Activated naive CD8-positive, alpha-beta T cell treated with anti-CD3 and anti-CD28 coated beads for 36 hours (primary cell): ENCODE results near the gene PLA2G2D. TPM values are rescaled to one million over a fixed set of nuclear protein-coding genes. Genes with fewer than 3 reads are reported as not detected.
"Not testable (repeated sequence)": the region's sequence is repeated elsewhere in the genome, so short reads cannot be mapped to it uniquely, and the experiment has no call there.

Source experiments
- DNase-seq: peaks from one replicate; pipeline ENCODE4 v3.0.0; 2021
- H3K27ac Mint-ChIP-seq: one replicate; pipeline ENCODE4 v1.8.0; 2022; ENCODE audit warnings: mild to moderate bottlenecking, moderate library complexity, mixed read lengths
- H3K27me3 Mint-ChIP-seq: one replicate; pipeline ENCODE4 v1.8.0; 2022; ENCODE audit warnings: mild to moderate bottlenecking, mixed read lengths
- H3K36me3 Mint-ChIP-seq: one replicate; pipeline ENCODE4 v1.8.0; 2021; ENCODE audit warnings: mild to moderate bottlenecking, mixed read lengths
- H3K4me1 Mint-ChIP-seq: one replicate; pipeline ENCODE4 v1.8.0; 2021; ENCODE audit warnings: mixed read lengths
- H3K4me3 Mint-ChIP-seq: one replicate; pipeline ENCODE4 v1.8.0; 2022; ENCODE audit warnings: mild to moderate bottlenecking, moderate library complexity, mixed read lengths
- H3K9me3 Mint-ChIP-seq: one replicate; pipeline ENCODE4 v1.8.0; 2022; ENCODE audit warnings: mixed read lengths
- total RNA-seq, 2 experiments: library from RNA; stranded (reverse); gene quantifications; one replicate each; pipeline ENCODE4 v1.2.3, GENCODE V29; 2021

Gene PLA2G2D
- total RNA-seq, 2 experiments from 2014 or later: not detected

DNA sequence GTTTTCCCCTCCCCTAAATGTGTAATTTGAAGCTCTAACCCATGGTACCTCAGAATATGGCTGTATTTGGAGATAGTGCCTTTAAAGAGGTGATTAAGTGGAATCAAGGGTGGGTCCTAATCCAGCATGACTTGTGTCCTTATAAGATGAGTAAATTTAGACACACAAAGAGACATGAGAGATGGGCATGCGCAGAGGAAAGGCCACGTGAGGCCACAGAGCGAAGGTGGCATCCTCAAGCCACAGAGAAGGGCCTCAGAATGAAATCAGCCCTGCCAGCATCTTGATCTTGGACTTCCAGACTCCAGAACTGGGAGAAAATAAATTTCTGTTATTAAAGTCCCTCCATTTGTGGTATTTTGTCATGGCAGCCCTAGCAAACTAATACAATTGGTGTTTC, 16.9 kb upstream of the PLA2G2D start:
- DNase-seq: no peak
- Mint-ChIP-seq H3K9me3 (no peaks in the 10 kb centered on the region), H3K27ac (no peak overlapping the region), H3K4me1 (no peaks in the 10 kb centered on the region), H3K36me3 (no peaks in the 10 kb centered on the region), H3K27me3 (peaks cover 22% of the 10 kb centered on the region), H3K4me3 (no peak overlapping the region)

DNA sequence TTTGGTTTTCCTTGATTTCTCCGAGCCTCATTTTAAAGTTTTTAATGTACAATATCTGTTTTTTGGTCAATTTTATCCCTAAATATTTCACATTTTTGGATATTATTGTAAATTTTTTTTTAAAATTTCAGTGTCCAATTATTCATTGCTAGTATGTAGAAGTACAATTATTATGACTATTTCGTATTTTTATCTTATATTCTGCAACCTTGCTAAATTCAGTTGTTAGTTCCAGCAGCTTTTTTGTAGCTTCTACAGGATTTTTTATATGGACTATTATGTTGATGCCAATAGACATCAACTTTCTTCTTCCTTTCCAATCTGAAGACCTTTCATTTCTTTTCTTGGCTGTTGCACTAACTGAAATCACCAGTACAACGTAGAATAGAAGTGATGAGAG, 15.7 kb upstream of the PLA2G2D start:
- no peaks in the 10 kb centered on the region for H3K36me3 Mint-ChIP-seq
- peaks cover 22% of the 10 kb centered on the region for H3K27me3 Mint-ChIP-seq
- H3K4me1 Mint-ChIP-seq: no peaks in the 10 kb centered on the region
- no peak for DNase-seq
- H3K9me3 Mint-ChIP-seq: peaks cover 1% of the 10 kb centered on the region
- H3K27ac Mint-ChIP-seq: no peak overlapping the region
- H3K4me3 Mint-ChIP-seq: no peak overlapping the region

DNA sequence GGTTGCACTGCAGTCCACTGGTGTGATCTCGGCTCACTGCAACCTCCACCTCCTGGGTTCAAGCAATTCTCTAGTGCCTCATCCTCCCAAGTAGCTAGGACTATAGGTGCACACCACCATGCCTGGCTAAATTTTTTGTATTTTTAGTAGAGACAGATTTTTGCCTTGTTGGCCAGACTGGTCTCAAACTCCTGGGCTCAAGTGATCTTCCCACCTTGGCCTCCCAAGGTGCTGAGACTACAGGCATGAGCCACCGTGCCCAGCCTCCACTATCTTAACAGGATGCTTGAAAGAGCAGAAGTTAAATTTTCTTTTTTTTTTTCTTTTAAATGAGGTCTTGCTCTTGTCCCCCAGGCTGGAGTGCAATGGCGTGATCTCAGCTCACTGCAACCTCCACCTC, 11.2 kb upstream of the PLA2G2D start:
- H3K36me3 Mint-ChIP-seq, DNase-seq, H3K4me1 Mint-ChIP-seq, H3K9me3 Mint-ChIP-seq, H3K27ac Mint-ChIP-seq, H3K4me3 Mint-ChIP-seq: not testable (repeated sequence)
- H3K27me3 Mint-ChIP-seq: peaks cover 14% of the 10 kb centered on the region

DNA sequence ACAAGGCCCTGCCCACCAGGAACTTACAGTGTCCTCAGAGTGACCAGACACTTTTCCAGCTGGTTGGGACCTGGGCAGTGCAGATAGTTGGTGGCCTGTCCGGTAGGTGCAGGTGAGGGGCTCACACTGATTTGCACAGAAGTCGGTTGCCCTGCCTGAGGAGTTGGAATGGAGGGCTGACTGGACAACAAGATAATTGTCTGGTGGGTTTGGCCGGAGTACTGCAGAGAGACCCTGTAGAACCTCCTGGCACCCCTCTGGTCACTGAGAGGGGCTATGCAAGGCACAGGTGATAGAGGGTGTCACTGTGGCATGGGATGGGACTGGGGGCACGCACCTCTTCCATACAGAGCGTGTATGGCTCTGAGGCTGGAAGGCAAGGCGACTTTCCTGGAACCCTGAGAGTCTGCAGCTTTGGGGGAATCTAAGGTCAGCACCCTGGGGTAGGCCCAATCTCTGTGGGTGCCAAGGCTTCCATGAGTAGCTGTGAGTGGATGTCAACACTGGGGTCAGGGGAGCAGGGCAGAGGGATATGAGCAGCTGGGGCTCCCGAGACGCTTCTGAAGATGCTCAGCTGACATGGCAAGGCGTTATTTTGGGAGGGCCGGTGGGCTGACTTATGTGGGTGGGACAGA, 7.6 kb upstream of the PLA2G2D start:
- Mint-ChIP-seq H3K4me1 (no peaks in the 10 kb centered on the region), H3K27ac (no peak overlapping the region), H3K4me3 (no peak overlapping the region), H3K9me3 (peaks cover 3% of the 10 kb centered on the region), H3K27me3 (peaks cover 21% of the 10 kb centered on the region), H3K36me3 (no peaks in the 10 kb centered on the region)
- DNase-seq: no peak

DNA sequence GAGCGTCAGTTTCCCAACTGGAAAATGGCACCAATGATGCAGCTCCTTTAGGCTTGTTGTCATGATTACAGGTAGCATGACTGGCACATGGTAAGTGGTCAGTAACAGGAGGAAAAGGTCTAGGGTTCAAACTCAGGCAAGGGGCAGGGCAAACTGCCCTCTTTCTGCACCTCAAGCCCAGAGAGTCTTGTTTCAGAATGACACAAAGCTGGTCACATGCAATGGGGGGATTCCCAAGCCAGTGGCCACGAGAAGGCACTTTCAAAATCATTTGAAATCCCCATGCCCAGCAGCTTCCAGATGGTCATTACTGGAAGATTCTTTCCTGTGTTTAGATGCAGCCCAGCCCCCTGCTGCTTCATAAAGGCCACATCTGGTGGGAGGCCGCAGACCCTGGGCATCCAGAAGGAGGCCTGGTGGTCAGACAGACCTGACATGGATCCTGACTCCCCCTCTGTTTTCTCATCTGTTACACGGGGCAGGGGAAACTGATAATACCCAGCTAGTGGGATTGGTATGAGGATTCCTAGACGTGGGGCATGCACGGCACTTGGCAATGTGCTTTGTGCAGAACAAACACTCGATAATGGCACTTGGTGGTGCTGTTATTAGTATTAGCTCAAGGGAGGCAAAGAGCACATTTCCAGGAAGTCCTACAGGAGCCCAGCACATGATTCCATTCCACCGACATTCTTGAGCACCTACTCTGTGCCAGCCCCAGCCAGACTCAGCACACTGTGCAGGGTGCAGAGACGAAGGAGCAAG, 6.9 kb upstream of the PLA2G2D start:
- Mint-ChIP-seq H3K27me3 (peaks cover 19% of the 10 kb centered on the region), H3K4me1 (no peaks in the 10 kb centered on the region), H3K36me3 (no peaks in the 10 kb centered on the region), H3K9me3 (peaks cover 3% of the 10 kb centered on the region), H3K27ac (no peak overlapping the region), H3K4me3 (no peak overlapping the region)
- DNase-seq: no peak

DNA sequence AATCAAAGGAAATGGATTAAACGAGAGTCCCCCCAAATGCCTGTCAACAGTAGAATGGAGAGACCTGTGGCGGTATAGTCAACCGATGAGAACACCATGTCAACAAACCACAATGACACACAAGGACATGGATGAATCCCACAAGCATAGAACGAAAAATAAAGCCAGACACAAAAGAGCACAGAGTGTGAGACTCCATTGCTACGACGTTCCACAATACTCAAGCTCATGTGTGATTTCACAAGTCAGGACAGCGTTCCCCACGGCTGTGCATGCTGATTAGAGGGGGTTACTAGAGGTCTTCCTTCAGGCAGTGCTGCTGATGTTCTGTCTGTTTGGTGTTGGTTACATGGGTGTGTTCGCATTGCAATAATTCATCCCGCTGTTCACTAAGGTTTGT, 5.8 kb upstream of the PLA2G2D start:
- Mint-ChIP-seq H3K4me1 (no peaks in the 10 kb centered on the region), H3K27ac (no peak overlapping the region), H3K36me3 (no peaks in the 10 kb centered on the region), H3K27me3 (peaks cover 22% of the 10 kb centered on the region), H3K9me3 (peaks cover 2% of the 10 kb centered on the region), H3K4me3 (no peak overlapping the region)
- DNase-seq: no peak

DNA sequence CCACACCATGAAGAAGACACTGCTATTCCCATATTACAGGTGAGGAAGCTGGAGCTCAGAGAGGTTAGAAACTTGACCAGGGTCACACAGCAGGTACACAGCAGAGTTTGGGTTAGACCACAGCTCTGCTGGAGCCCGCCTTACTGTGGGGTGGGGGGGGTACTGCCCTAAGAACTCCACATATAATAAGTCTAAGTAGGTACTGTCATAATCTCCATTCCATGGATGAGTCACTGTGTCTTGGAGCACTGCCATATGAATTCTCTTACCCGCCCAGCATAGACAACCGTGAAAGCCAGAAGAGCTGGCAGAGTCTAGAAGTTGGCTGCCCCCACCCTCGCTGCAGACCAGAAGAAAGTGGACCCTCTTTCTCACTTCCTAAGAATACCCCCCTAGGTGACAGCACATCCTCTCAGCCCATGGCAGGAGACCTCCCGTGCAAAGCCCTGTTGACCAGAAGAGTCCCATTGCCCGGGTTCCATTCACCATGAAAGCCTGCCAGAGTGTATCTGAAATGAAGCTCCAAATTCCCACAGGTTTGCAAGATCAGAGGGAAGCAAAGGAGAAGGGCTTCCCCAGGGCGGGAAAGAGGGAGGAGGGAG, 5.2 kb upstream of the PLA2G2D start:
- DNase-seq: no peak

DNA sequence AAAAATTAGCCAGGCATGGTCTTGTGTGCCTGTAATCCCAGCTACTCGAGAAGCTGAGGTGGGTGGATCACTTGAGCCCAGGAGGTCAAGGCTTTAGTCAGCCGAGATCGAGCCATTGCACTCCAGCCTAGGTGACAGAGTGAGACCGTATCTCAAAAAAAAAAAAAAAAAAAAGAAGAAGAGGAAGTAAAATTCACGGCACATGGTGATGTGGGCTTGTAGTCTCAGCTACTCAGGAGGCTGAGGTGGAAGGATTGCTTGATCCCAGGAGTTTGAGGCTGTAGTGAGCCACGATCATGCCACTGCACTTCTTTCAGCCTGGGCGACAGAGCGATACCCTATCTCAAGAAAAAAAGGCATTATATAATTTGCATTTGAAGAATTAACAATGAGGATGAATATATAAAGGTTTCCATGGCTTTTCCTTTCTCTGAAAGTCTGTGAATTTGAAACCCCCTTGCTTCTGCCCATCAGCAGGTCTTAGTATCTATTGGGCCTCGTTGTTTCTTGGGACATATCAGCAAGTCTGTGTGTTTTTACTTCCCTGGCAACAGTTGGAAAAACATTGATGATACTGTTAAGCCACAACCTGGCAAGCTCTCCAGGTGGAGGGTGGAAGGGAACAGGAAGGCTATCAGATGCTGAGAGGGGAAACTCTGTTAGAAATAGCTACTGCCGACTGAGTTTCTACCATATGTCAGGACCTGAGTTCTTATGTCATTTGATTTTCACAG, 4.6 kb upstream of the PLA2G2D start:
- no peaks in the 10 kb centered on the region for H3K9me3 Mint-ChIP-seq
- no peaks in the 10 kb centered on the region for H3K36me3 Mint-ChIP-seq
- peaks cover 22% of the 10 kb centered on the region for H3K27me3 Mint-ChIP-seq
- DNase-seq: no peak
- H3K4me1 Mint-ChIP-seq: no peaks in the 10 kb centered on the region
- H3K27ac Mint-ChIP-seq: no peak overlapping the region
- no peak overlapping the region for H3K4me3 Mint-ChIP-seq

More for the DNA sequence above, 5.2 kb upstream of the PLA2G2D start:
- H3K27me3 Mint-ChIP-seq: peaks cover 22% of the 10 kb centered on the region
- no peaks in the 10 kb centered on the region for H3K4me1 Mint-ChIP-seq
- no peak overlapping the region for H3K27ac Mint-ChIP-seq
- H3K9me3 Mint-ChIP-seq: peaks cover under 1% of the 10 kb centered on the region
- H3K36me3 Mint-ChIP-seq: no peaks in the 10 kb centered on the region
- no peak overlapping the region for H3K4me3 Mint-ChIP-seq

DNA sequence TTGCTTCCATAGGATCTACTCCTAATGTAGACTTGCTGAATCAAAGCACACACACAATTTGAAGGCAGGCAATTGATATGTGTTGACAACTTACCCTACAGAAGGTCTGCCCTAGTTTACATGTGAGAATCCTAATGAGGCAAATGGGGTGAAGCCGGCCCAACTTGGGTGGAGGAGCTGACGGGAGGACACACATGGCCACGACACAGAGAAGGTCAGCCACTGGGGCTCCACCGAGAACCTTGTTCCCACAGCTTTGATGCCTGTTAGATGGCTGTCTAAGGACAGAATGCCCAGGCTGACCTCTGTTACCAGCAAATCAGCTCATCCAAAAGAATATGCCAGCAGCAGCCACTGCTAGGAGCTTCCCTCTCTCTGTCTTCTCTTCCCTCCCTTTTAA, 1.5 kb upstream of the PLA2G2D start:
- no peaks in the 10 kb centered on the region for H3K36me3 Mint-ChIP-seq
- H3K27me3 Mint-ChIP-seq: peaks cover 19% of the 10 kb centered on the region
- H3K4me1 Mint-ChIP-seq: no peaks in the 10 kb centered on the region
- H3K27ac Mint-ChIP-seq: no peak overlapping the region
- no peak overlapping the region for H3K4me3 Mint-ChIP-seq
- no peaks in the 10 kb centered on the region for H3K9me3 Mint-ChIP-seq
- no peak for DNase-seq

DNA sequence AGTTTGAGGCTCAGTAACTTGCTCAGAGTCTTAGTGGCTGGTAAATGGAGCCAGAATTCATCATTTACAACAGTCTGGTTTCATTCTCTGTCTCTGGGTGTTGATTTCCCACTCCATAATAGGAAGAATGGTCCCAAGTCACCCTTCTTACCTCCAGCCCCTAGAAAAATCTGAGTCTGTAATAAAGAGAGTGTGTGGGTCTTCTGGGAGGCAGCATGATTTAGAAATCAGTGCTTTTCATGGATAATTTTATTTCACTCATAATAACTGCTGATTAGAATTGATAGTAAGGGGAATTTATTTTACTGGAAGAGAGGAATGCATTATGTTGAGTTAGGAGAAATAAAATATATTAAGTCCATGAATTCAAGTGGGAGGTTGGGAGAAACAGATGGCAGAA, 2.1 kb downstream of the PLA2G2D start:
- no peak overlapping the region for H3K4me3 Mint-ChIP-seq
- H3K27ac Mint-ChIP-seq: no peak overlapping the region
- H3K36me3 Mint-ChIP-seq: no peaks in the 10 kb centered on the region
- H3K27me3 Mint-ChIP-seq: peaks cover 16% of the 10 kb centered on the region
- no peaks in the 10 kb centered on the region for H3K9me3 Mint-ChIP-seq
- DNase-seq: no peak
- no peaks in the 10 kb centered on the region for H3K4me1 Mint-ChIP-seq

DNA sequence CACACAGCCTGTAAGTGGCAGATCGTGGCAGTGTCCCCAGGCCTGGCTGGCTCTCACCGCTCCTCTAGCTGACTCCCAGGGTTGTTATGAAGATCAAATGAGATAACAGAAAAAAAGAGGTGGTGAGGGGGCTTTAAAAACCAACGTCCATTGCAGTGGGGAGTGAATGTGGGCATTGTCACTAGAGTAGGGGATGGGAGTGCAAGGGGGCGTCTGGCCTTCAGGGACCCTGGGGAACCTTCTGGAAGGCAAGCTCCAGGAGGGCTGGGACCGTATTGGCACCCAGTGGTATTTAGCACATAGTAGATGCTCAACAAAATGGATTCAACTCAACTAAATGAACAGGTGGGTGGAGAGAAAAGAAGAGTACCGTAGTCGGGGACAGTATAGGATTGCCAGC, 3.4 kb downstream of the PLA2G2D start:
- peaks cover 11% of the 10 kb centered on the region for H3K27me3 Mint-ChIP-seq
- DNase-seq: no peak
- H3K4me1 Mint-ChIP-seq: no peaks in the 10 kb centered on the region
- no peak overlapping the region for H3K27ac Mint-ChIP-seq
- no peak overlapping the region for H3K4me3 Mint-ChIP-seq
- no peaks in the 10 kb centered on the region for H3K9me3 Mint-ChIP-seq
- no peaks in the 10 kb centered on the region for H3K36me3 Mint-ChIP-seq

DNA sequence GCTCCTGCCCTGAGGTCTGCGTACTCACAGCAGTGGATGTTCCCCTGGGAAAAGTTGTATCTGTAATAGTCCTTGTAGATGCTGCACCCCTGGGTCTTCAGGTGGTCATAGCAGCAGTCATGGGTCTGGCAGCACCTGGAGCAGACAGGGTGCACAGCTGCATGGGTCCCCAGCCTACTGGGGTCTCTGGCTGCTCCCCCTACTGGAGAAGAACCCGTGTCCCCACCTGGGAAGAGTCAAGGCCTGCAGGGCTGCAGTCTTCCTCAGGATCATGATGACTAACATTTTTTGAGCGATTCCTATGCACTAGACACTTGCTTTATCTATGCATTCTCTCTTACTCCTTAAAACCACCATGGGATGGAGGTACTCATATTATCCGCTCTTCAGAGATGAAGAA, 3.9 kb downstream of the PLA2G2D start:
- Mint-ChIP-seq H3K27ac (no peak overlapping the region), H3K36me3 (no peaks in the 10 kb centered on the region), H3K4me3 (no peak overlapping the region), H3K27me3 (peaks cover 14% of the 10 kb centered on the region), H3K9me3 (no peaks in the 10 kb centered on the region), H3K4me1 (no peaks in the 10 kb centered on the region)
- DNase-seq: no peak

DNA sequence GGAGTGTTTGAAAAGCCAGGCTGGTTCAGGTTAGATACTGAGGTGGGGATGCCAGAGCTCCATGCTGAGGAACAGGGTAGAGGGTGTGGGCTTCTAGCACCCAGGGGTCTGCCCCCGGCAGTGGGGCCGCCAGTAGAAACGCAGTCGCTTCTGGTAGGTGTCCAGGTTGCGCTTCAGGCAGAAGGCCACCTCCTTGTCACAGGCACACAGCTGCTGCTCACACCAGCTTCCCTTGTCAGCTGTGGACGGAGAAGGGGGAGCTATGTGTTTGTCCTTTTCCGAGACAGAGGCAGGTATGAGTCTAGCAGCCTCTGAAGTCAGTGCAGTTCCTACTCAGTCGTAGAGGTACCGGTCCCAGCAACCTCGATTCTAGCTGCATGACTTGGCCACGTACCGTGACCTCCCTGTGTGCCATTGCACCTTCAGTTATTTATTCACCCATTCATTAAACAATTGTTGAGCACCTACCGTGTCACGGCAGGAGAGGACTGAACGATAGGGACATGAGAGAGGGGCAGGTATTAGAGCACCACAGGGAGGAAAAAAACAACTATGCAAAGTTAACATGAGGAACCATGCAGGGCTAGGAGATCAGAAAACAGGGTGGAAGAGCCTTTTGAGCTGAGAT, 5.2 kb downstream of the PLA2G2D start:
- no peak for DNase-seq
- Mint-ChIP-seq H3K4me1 (no peaks in the 10 kb centered on the region), H3K27me3 (peaks cover 16% of the 10 kb centered on the region), H3K36me3 (no peaks in the 10 kb centered on the region), H3K9me3 (no peaks in the 10 kb centered on the region), H3K4me3 (no peak overlapping the region), H3K27ac (no peak overlapping the region)

DNA sequence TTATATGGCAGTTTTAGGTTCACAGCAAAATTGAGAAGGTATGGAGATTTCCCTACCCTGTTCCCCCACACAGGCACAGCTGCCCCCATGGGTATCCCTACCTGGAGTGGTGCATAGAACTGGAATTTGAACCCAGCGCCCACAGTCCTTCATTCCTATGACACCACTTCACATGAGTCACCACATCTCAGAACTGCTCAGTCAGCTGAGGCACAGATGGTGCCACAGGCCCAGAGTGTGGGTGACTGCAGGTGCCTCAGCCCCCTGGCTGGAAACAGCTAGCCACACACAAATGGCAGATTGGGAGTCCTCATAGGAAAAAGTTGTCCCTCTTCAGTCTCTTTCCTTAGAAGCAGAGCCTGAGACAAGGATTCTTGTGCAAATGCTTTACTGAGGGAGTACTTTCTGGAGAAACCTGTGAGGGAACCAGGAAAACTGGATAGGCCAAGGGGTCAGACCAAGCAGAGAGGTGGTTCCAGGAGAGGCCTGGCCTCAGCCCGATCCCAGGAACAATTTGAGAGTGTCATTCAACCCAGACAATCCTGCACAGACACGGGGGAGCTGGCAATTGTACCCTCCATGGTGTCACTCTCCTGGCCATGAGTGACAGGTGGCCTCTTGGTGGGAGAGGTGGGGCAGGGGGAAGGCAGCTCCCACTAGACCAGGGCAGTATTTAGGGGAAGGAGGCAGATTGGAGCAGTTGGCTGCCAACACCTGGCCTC, 6.9 kb downstream of the PLA2G2D start:
- no peaks in the 10 kb centered on the region for H3K9me3 Mint-ChIP-seq
- no peak overlapping the region for H3K27ac Mint-ChIP-seq
- no peak for DNase-seq
- no peaks in the 10 kb centered on the region for H3K36me3 Mint-ChIP-seq
- no peak overlapping the region for H3K4me3 Mint-ChIP-seq
- peaks cover 24% of the 10 kb centered on the region for H3K27me3 Mint-ChIP-seq
- no peaks in the 10 kb centered on the region for H3K4me1 Mint-ChIP-seq
